Posterior cingulate gyrus (tissue), 11 donors: ENCODE measurements around the gene CD68.

Source experiments
- DNase-seq, 10 donors: peaks; one replicate each; pipeline versions ENCODE4 v3.0.0 to v3.0.0-alpha.2; 2020 to 2021; ENCODE audit warnings: mixed read lengths in 3 of 10
- intact Hi-C: fragments of 100-400 bp; cut with DNase I; formaldehyde crosslinking; loops from one replicate; pipeline ENCODE4 v1.15.1; 2023

CD68 gene

DNA sequence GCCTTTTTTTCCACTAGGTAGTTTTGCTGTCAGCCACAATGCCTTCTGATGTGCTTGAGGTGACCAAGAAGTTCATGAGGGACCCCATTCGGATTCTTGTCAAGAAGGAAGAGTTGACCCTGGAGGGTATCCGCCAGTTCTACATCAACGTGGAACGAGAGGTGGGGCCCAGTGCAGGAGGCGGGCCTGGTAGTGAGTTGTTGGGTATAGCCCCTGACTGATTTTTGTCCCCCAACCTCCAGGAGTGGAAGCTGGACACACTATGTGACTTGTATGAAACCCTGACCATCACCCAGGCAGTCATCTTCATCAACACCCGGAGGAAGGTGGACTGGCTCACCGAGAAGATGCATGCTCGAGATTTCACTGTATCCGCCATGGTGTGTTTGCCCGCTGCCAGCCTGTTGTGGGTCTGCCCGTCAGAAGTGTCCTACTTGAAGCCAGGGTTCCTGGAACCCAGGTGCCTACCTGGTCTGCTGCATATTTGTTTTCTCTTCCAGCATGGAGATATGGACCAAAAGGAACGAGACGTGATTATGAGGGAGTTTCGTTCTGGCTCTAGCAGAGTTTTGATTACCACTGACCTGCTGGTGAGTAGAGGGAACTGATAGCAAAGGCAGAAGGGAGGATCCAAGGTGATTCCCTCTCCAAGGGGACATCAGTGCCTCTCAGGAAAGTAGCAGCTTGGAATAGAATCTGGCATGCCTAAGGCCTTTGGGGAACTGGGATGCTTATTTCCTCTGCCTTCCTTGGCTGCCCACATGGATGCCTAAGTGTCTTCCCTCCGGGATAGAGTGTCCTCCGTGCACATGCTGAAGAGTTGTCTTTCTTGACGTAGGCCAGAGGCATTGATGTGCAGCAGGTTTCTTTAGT lies 1.9 kb upstream of the CD68 start:
- DNase-seq = peak in 2 of 10 donors; percentile 35 to 43
- intact Hi-C loops = no loop called here

DNA sequence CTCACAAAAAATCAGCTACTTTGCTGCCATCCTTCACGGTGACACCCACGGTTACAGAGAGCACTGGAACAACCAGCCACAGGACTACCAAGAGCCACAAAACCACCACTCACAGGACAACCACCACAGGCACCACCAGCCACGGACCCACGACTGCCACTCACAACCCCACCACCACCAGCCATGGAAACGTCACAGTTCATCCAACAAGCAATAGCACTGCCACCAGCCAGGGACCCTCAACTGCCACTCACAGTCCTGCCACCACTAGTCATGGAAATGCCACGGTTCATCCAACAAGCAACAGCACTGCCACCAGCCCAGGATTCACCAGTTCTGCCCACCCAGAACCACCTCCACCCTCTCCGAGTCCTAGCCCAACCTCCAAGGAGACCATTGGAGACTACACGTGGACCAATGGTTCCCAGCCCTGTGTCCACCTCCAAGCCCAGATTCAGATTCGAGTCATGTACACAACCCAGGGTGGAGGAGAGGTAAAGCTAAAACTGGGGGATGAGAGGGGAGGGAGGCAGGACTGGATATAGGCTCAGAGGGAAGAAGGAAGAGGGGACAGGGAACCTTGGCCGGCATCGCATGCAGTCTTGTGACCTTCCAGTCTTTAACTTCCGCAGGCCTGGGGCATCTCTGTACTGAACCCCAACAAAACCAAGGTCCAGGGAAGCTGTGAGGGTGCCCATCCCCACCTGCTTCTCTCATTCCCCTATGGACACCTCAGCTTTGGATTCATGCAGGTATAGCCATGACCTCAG lies 581 bp downstream of the CD68 start:
- DNase-seq = peak in 1 of 10 donors; percentile 43
- intact Hi-C loops = loop anchor here (10.0 kb wide), 1 partner anchor 145 kb away; the partner anchor contains the start of genes FGF11 and TMEM102

DNA sequence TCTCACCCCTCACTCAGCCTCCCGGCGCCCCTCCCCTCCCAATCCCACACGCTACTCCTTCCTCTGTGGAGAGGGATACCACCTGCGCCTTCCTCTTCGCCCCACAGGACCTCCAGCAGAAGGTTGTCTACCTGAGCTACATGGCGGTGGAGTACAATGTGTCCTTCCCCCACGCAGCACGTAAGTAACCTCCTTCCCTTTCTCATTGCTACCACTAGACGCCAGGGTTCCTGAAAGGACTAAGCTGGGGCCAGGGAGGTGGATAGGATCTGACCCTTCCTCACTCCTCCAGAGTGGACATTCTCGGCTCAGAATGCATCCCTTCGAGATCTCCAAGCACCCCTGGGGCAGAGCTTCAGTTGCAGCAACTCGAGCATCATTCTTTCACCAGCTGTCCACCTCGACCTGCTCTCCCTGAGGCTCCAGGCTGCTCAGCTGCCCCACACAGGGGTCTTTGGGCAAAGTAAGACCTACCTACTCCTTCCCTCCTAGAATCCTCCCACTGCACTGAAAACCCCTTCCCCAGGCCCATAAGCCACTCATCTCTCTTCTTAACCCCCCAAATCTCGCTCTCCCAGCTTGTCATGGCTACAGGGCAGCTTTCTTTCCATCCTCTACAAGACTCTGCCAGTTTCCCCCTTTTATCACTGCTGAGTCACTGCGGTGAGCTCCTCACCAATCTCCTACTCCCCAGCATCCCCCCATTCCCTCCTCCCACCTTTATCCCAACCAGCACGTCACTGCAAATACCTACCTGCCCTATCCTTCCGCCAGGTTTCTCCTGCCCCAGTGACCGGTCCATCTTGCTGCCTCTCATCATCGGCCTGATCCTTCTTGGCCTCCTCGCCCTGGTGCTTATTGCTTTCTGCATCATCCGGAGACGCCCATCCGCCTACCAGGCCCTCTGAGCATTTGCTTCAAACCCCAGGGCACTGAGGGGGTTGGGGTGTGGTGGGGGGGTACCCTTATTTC lies 1.5 kb downstream of the CD68 start:
- intact Hi-C loops = loop anchor here (10.0 kb wide), 1 partner anchor 146 kb away; the partner anchor contains the start of genes FGF11 and TMEM102
- peak in 1 of 10 donors; percentile 53 for DNase-seq

DNA sequence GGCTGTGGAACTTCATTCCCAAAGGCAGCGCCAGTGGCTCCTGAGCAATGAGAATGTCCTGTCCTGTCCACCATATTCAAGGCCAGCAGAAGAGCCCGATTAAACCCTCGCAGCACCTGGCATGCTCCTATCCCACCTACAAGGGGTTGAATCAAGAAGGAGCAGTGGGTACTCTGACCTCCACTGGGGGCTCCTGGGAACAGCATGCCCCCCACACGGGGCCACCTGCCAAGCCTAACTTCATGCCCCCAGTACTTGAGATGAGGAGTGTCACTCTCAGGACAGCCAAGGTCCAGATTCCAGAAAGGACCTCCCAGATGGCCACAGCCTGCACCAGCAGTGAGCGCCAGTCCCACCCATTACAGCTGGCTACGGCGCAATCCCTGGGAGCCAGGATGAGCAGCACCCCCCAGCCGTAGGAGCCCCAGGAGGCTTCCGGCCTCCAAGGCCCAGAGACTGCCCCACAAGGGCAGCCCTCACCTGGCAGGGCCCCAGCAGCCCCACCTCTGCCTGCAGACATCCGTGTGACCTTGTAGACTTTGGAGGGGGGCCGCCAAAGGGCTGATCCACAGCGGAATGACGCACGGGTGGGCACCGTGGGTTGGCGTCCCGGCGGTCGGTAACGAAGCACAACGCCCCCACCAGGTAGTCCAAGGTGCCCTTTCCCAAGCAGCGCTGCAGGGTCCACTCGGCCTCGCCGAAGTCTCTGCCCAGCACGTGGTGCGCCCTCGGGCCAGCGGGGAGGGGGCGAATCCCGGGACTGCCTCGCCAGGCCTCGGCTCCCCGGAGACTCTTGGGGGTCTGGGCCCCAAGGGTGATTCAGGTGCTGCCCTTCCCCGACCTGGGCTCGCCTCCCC lies 3.2 kb downstream of the CD68 start:
- intact Hi-C loops = loop anchor here (1.0 to 10.0 kb wide), 2 partner anchors 9 to 148 kb away; partner anchors contain the start of genes FGF11 and TMEM102
- peak in 2 of 10 donors; percentile 71 to 88 for DNase-seq

DNA sequence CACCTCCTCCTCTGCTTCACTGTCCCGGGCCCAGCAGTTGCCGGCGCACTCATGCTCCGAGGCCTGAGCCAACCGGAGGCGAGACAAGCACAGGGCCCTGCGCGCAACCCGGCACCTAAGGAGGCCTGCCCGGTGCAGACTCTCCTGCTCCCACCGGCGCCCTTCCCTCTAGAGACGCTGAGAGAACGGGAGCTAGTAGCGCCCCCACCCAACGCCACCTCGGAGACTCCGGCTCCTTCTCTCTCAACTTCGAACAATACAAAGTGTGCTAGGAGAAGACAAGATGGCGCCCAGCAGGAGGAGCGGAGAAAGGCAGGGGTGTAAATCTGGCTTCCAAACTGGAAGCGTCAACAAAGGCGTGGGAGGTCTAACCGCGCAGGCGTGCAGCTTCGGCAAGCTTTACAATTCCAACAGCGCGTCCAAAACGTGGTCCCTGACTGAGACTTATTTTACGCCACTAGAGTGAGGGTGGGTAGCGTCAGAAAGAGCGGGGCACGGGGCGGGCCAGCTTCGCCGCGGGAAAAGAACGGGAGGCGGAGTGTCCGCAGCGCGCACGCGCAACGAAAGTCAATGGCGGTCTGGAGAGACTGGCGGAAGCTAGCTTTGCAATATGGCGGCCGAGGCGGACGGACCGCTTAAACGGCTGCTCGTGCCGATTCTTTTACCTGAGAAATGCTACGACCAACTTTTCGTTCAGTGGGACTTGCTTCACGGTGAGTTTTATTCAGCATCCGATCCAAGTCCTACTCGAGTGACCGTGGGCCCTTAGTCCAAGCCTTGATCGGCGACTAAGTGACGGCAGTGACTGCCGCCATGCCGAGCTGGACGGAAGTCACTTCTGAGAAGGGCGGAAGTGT lies 4.0 kb downstream of the CD68 start, which contains the start of gene MPDU1:
TSS of gene MPDU1 (plus strand) at position 600 of the 857 bp plus-strand sequence. CDS start at position 611, 11 bp downstream.
- DNase-seq = peak; percentile 93 to 99 (median 95)
- intact Hi-C loops = loop anchor here (1.0 to 10.0 kb wide), 2 partner anchors 10 to 149 kb away; partner anchors contain the start of genes FGF11 and TMEM102

DNA sequence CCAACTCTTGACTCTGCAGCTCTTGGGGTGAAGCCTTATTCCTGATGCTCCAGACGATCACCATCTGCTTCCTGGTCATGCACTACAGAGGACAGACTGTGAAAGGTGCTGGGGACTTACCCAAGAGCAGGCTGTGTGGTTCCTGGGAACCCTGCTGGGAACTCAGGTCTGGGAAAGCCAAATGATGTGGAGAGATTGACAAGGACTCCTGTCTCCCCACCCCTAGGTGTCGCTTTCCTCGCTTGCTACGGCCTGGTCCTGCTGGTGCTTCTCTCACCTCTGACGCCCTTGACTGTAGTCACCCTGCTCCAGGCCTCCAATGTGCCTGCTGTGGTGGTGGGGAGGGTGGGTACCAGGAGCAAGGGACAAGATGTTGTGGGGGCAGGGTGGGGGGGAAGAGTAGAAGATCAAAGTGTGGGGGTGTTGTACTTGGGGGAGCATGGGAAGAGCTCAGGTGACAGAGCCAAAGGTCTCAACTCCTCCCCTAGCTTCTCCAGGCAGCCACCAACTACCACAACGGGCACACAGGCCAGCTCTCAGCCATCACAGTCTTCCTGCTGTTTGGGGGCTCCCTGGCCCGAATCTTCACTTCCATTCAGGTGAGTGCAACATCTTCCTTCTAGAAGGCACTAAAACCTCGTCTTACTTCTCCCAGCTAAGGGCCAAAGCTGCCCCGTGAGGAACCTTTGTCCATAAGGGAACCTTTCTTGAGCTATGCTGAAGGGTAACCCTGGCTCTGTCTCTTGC lies 7.4 kb downstream of the CD68 start:
- intact Hi-C loops = loop anchor here (10.0 kb wide), 1 partner anchor 152 kb away; the partner anchor contains the start of genes FGF11 and TMEM102
- peak in 2 of 10 donors; percentile 45 for DNase-seq

DNA sequence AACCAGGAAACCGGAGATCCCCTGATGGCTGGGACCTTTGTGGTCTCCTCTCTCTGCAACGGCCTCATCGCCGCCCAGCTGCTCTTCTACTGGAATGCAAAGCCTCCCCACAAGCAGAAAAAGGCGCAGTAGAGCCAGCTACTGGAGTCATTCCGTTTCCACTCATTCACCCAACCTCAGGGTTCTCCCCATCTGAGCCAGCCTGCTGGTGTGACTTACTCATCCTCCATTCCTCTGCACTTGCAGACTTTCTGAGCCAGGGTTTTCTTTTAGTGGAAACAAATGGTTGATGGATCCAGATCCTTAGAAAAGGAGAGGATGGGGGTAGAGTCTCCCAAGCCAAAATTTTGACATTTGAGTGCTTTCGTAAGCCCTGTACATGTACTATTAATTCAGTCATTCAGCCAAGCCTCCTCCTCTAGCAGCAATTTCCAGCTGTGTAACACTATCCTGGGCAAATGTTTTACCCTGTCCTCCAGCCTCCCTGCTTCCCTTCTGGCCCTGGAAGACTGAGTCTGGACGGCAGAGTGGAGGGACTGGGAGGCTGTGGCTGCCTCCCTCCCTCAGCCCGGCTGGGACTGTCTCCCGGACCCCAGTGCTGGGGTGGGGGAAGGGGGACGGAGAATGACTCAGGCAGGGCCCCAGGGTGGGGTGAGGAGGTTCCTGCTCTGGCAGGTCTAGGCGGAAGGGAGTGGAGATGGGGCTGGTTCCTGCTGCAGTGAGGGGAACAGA lies 8.1 kb downstream of the CD68 start:
- DNase-seq = peak in 2 of 10 donors; percentile 69 to 81
- intact Hi-C loops = loop anchor here (10.0 kb wide), 1 partner anchor 153 kb away; the partner anchor contains the start of genes FGF11 and TMEM102

DNA sequence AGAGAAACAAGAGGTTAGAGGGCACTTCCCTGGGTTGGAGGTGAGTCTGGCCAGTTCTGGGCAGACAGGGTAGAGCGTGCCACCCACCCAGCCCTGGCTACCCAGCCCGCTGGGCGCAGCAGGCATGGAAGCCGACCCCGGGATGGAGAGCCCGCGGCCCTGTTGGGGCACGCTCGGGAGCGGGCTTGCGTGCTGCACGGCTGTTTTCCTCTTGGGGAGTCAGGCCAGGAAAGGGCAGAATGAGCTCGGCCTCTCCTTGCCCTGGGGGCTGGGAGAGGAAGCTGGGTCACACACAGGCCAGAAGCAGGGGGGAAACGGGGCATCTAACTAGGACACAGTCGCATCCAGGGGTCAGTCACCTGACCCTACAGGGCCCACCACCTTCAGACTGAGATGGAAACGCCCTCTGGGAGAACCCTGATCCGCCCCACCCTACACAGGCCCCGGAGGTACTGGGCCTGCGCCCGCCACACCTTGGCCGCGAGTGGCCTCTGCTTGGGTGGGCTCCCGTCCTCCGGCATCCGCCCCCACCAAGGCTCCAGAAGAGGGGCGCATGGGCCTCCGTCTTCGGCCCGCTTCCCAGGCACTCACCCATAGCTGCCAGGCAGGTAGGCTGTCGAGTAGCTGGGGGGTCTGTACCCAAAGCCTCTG lies 9.2 kb downstream of the CD68 start:
- peak in 2 of 10 donors; percentile 77 to 79 for DNase-seq
- intact Hi-C loops = loop anchor here (10.0 kb wide), 1 partner anchor 154 kb away; the partner anchor contains the start of genes FGF11 and TMEM102

DNA sequence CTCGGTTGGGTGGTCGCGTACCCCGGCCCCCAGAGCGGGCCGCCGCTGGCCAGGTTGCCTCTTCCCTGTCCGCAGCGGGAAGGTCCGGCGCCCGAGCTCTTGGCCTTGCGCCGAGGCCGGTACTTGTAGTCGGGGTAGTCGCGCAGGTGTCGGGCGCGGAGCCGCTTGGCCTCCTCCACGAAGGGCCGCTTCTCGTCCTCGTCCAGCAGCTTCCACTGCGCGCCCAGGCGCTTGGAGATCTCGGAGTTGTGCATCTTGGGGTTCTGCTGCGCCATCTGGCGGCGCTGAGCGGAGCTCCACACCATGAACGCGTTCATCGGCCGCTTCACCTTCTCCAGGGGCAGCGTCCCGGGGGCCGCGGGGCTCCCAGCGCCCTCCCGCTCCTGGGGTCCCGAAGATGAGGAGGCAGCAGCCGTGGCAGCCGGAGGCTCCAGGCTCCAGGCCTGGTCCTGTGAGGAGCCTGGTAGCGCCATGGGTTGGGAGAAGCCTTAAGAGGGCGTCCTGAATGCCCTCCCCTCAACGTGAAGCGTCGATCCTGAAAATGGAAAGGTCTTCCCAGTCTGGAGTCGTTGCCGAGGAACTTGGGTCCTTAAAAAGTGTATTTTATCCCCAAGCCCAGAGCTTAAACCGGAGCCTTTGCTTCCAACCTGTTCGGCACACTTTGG lies 9.9 kb downstream of the CD68 start:
- DNase-seq = peak; percentile 74 to 98 (median 88)
- intact Hi-C loops = loop anchor here (10.0 kb wide), 1 partner anchor 155 kb away; the partner anchor contains the start of genes FGF11 and TMEM102

DNA sequence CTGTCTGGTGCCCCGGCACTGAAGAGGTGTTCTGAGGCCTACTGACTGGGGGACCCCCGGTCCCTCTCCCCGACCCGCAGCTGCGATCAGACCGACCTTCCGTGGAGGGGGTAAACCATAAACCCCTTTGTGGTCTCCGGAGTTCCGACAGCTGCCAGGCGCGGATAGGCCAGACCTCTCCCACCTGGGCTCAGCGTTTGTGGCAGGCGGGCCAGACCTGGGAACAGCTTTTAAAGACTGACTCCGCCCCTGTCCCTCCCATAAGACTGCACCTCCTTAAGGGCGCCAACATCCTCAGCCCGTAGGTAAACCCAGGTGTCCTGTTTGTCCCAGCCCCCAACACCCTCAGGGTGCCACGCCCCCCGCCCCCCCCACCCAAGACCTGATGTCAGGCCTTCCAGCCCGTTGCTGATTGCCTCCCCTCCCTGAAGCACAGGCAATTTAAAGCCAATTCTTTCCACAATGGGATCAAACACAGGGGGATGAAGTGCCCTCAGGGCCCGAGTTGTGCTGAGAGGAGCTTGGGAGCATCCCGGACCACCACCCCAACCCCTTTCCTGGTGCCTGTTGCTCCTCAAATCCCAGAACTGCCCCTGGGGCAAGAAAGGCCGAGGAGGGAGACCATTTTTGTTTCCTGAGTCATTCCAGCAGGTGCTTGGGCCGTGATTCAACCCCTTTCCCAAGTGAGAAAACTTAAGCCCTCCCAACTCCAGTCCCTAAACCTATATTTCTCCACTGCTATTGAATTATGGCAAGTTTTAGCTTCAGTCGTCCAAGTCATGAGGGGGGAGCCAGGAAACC lies 10.7 kb downstream of the CD68 start, which contains the start of gene SOX15:
TSS of gene SOX15 (minus strand) at position 204 of the 801 bp plus-strand sequence. CDS start 418 bp downstream, outside the sequence.
- intact Hi-C loops = loop anchor here (10.0 kb wide), 1 partner anchor 155 kb away; the partner anchor contains the start of genes FGF11 and TMEM102
- DNase-seq = peak in 1 of 10 donors; percentile 81

DNA sequence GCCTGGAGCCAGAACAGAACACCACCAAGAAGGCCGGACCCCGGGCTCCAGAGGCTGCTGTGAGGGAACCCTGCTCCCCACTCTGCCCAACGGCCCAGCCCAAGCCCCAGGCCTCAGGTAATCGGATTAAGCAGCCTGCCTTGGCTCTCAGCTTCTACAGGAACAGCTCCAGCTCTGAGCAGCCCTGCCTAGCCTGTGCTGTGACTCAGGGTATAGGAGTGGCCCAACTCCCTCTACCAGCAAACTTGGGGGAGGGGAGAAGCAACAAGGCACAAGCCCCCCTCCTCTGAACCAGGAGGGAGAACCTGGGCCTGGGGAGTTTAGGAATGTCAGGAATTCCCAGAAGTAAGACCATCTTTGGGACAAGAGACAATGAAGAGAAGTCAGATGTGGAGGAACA lies 11.3 kb downstream of the CD68 start:
- peak in 1 of 10 donors; percentile 42 for DNase-seq
- intact Hi-C loops = no loop called here

DNA sequence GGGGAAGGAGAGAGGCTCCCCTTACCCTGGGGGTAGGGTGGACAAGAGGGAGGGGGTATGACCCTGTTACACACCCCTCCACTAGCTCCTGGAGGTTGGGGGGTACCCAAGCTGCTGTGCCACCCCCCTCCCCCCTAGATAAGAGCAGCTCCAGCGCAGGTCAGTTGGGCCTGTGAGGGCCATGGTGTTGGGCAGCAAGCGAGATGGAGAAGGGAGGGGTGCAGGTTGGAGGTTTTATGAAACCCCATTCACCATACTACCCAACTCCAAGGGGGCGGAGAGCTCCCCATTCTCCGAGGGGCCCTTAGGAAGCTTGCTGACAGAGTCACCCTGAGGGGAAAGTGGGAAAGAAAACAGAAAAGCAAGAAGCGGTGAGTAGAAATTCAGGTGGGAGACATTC lies 12.2 kb downstream of the CD68 start:
- intact Hi-C loops = no loop called here
- DNase-seq = peak in 1 of 10 donors; percentile 8

DNA sequence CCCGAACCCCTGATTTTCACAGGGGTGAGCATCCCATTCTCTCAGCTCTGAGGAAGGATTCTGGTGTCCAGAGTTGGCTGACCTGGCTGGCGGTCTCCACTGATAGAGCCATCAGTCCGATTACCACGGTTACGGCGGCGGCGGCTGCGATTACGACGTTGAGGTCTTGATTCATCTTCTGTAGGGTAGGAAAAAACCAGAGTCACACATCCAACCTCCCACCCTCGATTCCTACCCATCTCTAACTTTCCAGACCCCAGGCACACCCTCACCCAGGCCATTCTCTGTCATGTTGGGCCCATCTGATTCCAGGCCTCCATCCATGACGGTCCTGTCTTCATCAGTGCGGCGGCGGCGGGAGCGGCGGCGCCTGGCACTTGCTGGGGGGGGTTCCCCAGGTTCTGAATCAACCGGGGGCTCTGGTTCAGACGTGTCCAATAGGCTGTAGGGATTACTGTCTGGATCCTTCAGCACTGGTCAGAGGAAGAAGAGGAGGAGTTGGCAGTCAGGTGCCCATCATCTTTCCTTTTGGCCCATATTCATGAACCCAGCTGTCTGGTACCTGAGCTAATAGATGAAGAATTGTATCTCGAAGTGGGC lies 13.1 kb downstream of the CD68 start:
- peak in 1 of 10 donors; percentile 62 for DNase-seq
- intact Hi-C loops = no loop called here
